Endodermal cell (in vitro differentiated cells): ENCODE measurements around the gene KLK1. TPM values are rescaled to one million over a fixed set of nuclear protein-coding genes. Genes with fewer than 3 reads are reported as not detected.
"Not testable (repeated sequence)": the region's sequence is repeated elsewhere in the genome, so short reads cannot be mapped to it uniquely, and the experiment has no call there.

ENCODE experiments used
- DNase-seq: peaks from one replicate; pipeline ENCODE4 v3.0.0-alpha.2; 2017
- H3K27ac ChIP-seq: 2 replicates; pipeline ENCODE4 v1.5.1; 2013; ENCODE audit warnings: mild to moderate bottlenecking, low read depth, low read length, moderate library complexity
- H3K27me3 ChIP-seq: 2 replicates; pipeline ENCODE4 v1.6.1; 2013; ENCODE audit warnings: mild to moderate bottlenecking, low read length, moderate library complexity; ENCODE audit not compliant: insufficient read depth, control insufficient read depth, poor library complexity, severe bottlenecking
- H3K36me3 ChIP-seq: 2 replicates; pipeline ENCODE4 v1.7.0; 2013; ENCODE audit warnings: mild to moderate bottlenecking, low read length, moderate library complexity; ENCODE audit not compliant: control insufficient read depth, insufficient read depth
- H3K4me1 ChIP-seq: one replicate; pipeline ENCODE4 v1.7.0; 2013; ENCODE audit warnings: low read length; ENCODE audit not compliant: control insufficient read depth, insufficient read depth
- H3K4me3 ChIP-seq: 2 replicates; pipeline ENCODE4 v1.5.1; 2013; ENCODE audit warnings: mild to moderate bottlenecking, low read length, moderate library complexity
- H3K9ac ChIP-seq: 2 replicates; pipeline ENCODE4 v1.6.1; 2013; ENCODE audit warnings: mild to moderate bottlenecking, low read length, moderate library complexity; ENCODE audit not compliant: poor library complexity, severe bottlenecking; ENCODE audit errors: extremely low read depth
- H3K9me3 ChIP-seq: 2 replicates; pipeline ENCODE4 v1.6.1; 2013; ENCODE audit warnings: mild to moderate bottlenecking, low read length, moderate library complexity; ENCODE audit not compliant: control insufficient read depth
- H3K27ac Mint-ChIP-seq: 2 replicates; pipeline ENCODE4 v1.8.0; 2020; ENCODE audit warnings: mixed read lengths
- H3K27me3 Mint-ChIP-seq: 2 replicates; pipeline ENCODE4 v1.8.0; 2021; ENCODE audit warnings: mild to moderate bottlenecking, mixed read lengths; ENCODE audit not compliant: insufficient read depth
- H3K36me3 Mint-ChIP-seq: 2 replicates; pipeline ENCODE4 v1.8.0; 2020; ENCODE audit warnings: low read depth, mixed read lengths
- H3K4me1 Mint-ChIP-seq: 2 replicates; pipeline ENCODE4 v1.8.0; 2020; ENCODE audit warnings: mixed read lengths
- H3K4me3 Mint-ChIP-seq: 2 replicates; pipeline ENCODE4 v1.8.0; 2020; ENCODE audit warnings: mild to moderate bottlenecking, moderate library complexity, mixed read lengths
- H3K9me3 Mint-ChIP-seq: 2 replicates; pipeline ENCODE4 v1.8.0; 2020; ENCODE audit warnings: mild to moderate bottlenecking, mixed read lengths
- WGBS, 2 experiments: methylation state at CpG; one replicate each; pipeline versions ENCODE4 v1.1.5 to v1.1.7; 2013; ENCODE audit warnings: missing lambda C conversion rate in 2 of 2, mixed read lengths in 1 of 2; ENCODE audit not compliant: insufficient coverage in 1 of 2, insufficient read length in 1 of 2; 5-methylcytosine and 5-hydroxymethylcytosine counted together
- total RNA-seq, 2 donors: library from RNA; stranded (reverse); fragmentation: NEBNext Ultra II Directional in 1 of 2; extraction: Animal tissue kit (Norgen Biotek cat#: 25700) in 1 of 2; gene quantifications; 2 replicates in 1 of 2; 3 replicates in 1 of 2; pipeline ENCODE4 v1.2.1, GENCODE V29; 2021
- TF ChIP-seq, protein P1 (sequence below): fragments of 200-600 bp; sonication (generic); conservative IDR thresholded peaks from 2 replicates; pipeline ENCODE4 v1.5.0; 2021; ENCODE audit warnings: antibody characterized with exemption, mild to moderate bottlenecking

Gene KLK1
- total RNA-seq, 2 donors from 2014 or later = 0.75 to 0.82 TPM

DNA sequence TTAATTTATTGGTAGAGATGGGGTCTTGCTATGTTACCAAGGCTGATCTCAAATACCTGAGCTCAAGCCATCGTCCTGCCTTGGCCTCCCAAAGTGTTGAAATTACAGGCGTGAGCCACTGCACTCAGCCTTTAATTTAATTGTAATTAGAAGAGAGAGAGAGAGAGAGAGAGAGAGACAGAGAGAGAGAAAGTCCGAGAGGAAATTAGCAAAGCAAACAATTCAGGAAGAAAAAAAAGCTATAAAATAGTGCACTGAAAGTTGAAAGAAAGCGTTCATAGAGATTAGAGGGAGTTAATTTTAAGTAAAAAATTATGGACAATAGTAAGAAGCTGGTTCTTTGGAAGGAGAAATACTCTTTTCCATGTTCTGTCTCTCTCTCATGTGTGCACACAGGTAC, 46.3 kb downstream of the KLK1 start:
- no peak overlapping the region for H3K27ac ChIP-seq
- H3K9me3 Mint-ChIP-seq = peaks cover 4% of the 10 kb centered on the region
- H3K4me3 ChIP-seq = no peak overlapping the region
- H3K36me3 ChIP-seq = no peaks in the 10 kb centered on the region
- 46 to 61% methylated on average over 3 to 4 of the region's 4 CpGs for WGBS, 2 experiments
- no peaks in the 10 kb centered on the region for H3K4me1 ChIP-seq
- H3K27ac Mint-ChIP-seq = no peak overlapping the region
- H3K4me3 Mint-ChIP-seq = no peak overlapping the region
- H3K36me3 Mint-ChIP-seq = no peaks in the 10 kb centered on the region
- H3K27me3 ChIP-seq = peaks cover 39% of the 10 kb centered on the region
- peaks cover 5% of the 10 kb centered on the region for H3K4me1 Mint-ChIP-seq
- no peak for DNase-seq
- no peak overlapping the region for H3K9ac ChIP-seq
- peaks cover 5% of the 10 kb centered on the region for H3K9me3 ChIP-seq
- peaks cover 92% of the 10 kb centered on the region for H3K27me3 Mint-ChIP-seq
- TF ChIP-seq, protein P1, sequence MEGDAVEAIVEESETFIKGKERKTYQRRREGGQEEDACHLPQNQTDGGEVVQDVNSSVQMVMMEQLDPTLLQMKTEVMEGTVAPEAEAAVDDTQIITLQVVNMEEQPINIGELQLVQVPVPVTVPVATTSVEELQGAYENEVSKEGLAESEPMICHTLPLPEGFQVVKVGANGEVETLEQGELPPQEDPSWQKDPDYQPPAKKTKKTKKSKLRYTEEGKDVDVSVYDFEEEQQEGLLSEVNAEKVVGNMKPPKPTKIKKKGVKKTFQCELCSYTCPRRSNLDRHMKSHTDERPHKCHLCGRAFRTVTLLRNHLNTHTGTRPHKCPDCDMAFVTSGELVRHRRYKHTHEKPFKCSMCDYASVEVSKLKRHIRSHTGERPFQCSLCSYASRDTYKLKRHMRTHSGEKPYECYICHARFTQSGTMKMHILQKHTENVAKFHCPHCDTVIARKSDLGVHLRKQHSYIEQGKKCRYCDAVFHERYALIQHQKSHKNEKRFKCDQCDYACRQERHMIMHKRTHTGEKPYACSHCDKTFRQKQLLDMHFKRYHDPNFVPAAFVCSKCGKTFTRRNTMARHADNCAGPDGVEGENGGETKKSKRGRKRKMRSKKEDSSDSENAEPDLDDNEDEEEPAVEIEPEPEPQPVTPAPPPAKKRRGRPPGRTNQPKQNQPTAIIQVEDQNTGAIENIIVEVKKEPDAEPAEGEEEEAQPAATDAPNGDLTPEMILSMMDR = no peak

- Histone ChIP-seq H3K4me3 (no peak overlapping the region), H3K9me3 (peaks cover 5% of the 10 kb centered on the region), H3K27me3 (peaks cover 39% of the 10 kb centered on the region), H3K36me3 (no peaks in the 10 kb centered on the region), H3K4me1 (no peaks in the 10 kb centered on the region), H3K9ac (no peak overlapping the region), H3K27ac (no peak overlapping the region)
- Mint-ChIP-seq H3K4me3 (no peak overlapping the region), H3K4me1 (peaks cover 5% of the 10 kb centered on the region), H3K36me3 (no peaks in the 10 kb centered on the region), H3K27ac (no peak overlapping the region), H3K27me3 (peaks cover 84% of the 10 kb centered on the region), H3K9me3 (peaks cover 4% of the 10 kb centered on the region)
- TF ChIP-seq, protein P1 = no peak
- WGBS, 2 experiments = 69 to 86% methylated on average over 3 to 5 of the region's 5 CpGs
- DNase-seq = no peak
Measured at GRCh38 chr19:50776131-50776530, 47.5 kb downstream of the KLK1 start.

- not testable (repeated sequence) for H3K36me3 ChIP-seq, H3K9me3 ChIP-seq, H3K36me3 Mint-ChIP-seq, H3K4me1 Mint-ChIP-seq, H3K27ac ChIP-seq, H3K4me3 ChIP-seq, H3K4me1 ChIP-seq, H3K4me3 Mint-ChIP-seq, H3K9ac ChIP-seq, H3K27ac Mint-ChIP-seq, DNase-seq, H3K9me3 Mint-ChIP-seq
- 40 to 82% methylated on average over 1 to 7 of the region's 7 CpGs for WGBS, 2 experiments
- peaks cover 62% of the 10 kb centered on the region for H3K27me3 Mint-ChIP-seq
- peaks cover 15% of the 10 kb centered on the region for H3K27me3 ChIP-seq
Measured at GRCh38 chr19:50773454-50773853, 50.1 kb downstream of the KLK1 start.

- H3K36me3 ChIP-seq, H3K4me1 Mint-ChIP-seq, H3K27ac Mint-ChIP-seq, H3K9ac ChIP-seq, H3K27ac ChIP-seq, DNase-seq, H3K9me3 Mint-ChIP-seq, H3K4me1 ChIP-seq, H3K36me3 Mint-ChIP-seq, H3K4me3 Mint-ChIP-seq, H3K4me3 ChIP-seq: not testable (repeated sequence)
- Histone ChIP-seq H3K9me3 (peaks cover 10% of the 10 kb centered on the region), H3K27me3 (peaks cover 10% of the 10 kb centered on the region)
- peaks cover 59% of the 10 kb centered on the region for H3K27me3 Mint-ChIP-seq
- WGBS, 2 experiments = 72 to 91% methylated on average over 3 of the region's 3 CpGs
Measured at GRCh38 chr19:50772912-50773311, 50.7 kb downstream of the KLK1 start.
